H9 (cell line): ENCODE results near the gene TDRKH. TPM values are rescaled to one million over a fixed set of nuclear protein-coding genes. Genes with fewer than 3 reads are reported as not detected.
A peak's percentile ranks its signal among the peaks of the same experiment; 100 is the strongest.

ENCODE experiments used
- DNase-seq: peaks from one replicate; pipeline ENCODE4 v3.0.0-alpha.2; 2017
- H2AFZ ChIP-seq: one replicate; pipeline ENCODE4 v1.6.1; 2013; ENCODE audit warnings: mild to moderate bottlenecking, low read length, control low read depth, moderate library complexity
- H2AK5ac ChIP-seq: 2 replicates; pipeline ENCODE4 v1.6.1; 2013; ENCODE audit warnings: low read length, control low read depth, mixed read lengths; ENCODE audit not compliant: insufficient read length
- H2BK120ac ChIP-seq: one replicate; pipeline ENCODE4 v1.6.1; 2013; ENCODE audit warnings: low read depth, mild to moderate bottlenecking, low read length, control low read depth, inconsistent platforms; ENCODE audit not compliant: poor library complexity, severe bottlenecking
- H2BK12ac ChIP-seq: 2 replicates; pipeline ENCODE4 v1.6.1; 2013; ENCODE audit warnings: low read length, control low read depth, mixed read lengths, low read depth; ENCODE audit not compliant: insufficient read length
- H2BK15ac ChIP-seq: 2 replicates; pipeline ENCODE4 v1.6.1; 2013; ENCODE audit warnings: low read depth, low read length, control low read depth
- H2BK20ac ChIP-seq: one replicate; pipeline ENCODE4 v1.6.1; 2013; ENCODE audit warnings: low read depth, mild to moderate bottlenecking, low read length, control low read depth, inconsistent platforms; ENCODE audit not compliant: poor library complexity, severe bottlenecking
- H2BK5ac ChIP-seq: 2 replicates; pipeline ENCODE4 v1.6.1; 2013; ENCODE audit warnings: low read length, control low read depth, mixed read lengths; ENCODE audit not compliant: insufficient read length
- H3K14ac ChIP-seq: 2 replicates; pipeline ENCODE4 v1.6.1; 2013; ENCODE audit warnings: low read length, control low read depth; ENCODE audit not compliant: insufficient read depth
- H3K18ac ChIP-seq: 2 replicates; pipeline ENCODE4 v1.6.1; 2013; ENCODE audit warnings: low read depth, mild to moderate bottlenecking, mixed read lengths, low read length, control low read depth; ENCODE audit not compliant: insufficient read length
- H3K23ac ChIP-seq: 2 replicates; pipeline ENCODE4 v1.6.1; 2013; ENCODE audit warnings: low read length, control low read depth, mixed read lengths, low read depth; ENCODE audit not compliant: insufficient read length
- H3K23me2 ChIP-seq: 2 replicates; pipeline ENCODE4 v1.6.1; 2013; ENCODE audit warnings: low read depth, mild to moderate bottlenecking, mixed read lengths, low read length, control low read depth; ENCODE audit not compliant: insufficient read length, poor library complexity, severe bottlenecking
- H3K27ac ChIP-seq: 2 replicates; pipeline ENCODE4 v1.5.1; 2013; ENCODE audit warnings: low read length, control low read depth, mixed read lengths, low read depth; ENCODE audit not compliant: insufficient read length
- H3K27me3 ChIP-seq: 2 replicates; pipeline ENCODE4 v1.6.1; 2013; ENCODE audit warnings: low read length, control low read depth, inconsistent platforms; ENCODE audit not compliant: insufficient read depth
- H3K4ac ChIP-seq: 2 replicates; pipeline ENCODE4 v1.6.1; 2013; ENCODE audit warnings: low read depth, mild to moderate bottlenecking, control low read depth, inconsistent platforms, low read length, moderate library complexity
- H3K4me1 ChIP-seq: 2 replicates; pipeline ENCODE4 v1.6.1; 2013; ENCODE audit warnings: low read length, control low read depth, inconsistent platforms; ENCODE audit not compliant: insufficient read depth
- H3K4me2 ChIP-seq: 2 replicates; pipeline ENCODE4 v1.6.1; 2013; ENCODE audit warnings: low read length, control low read depth, mixed read lengths; ENCODE audit not compliant: insufficient read length, insufficient read depth
- H3K56ac ChIP-seq: 2 replicates; pipeline ENCODE4 v1.6.1; 2013; ENCODE audit warnings: low read depth, mild to moderate bottlenecking, mixed read lengths, low read length, control low read depth; ENCODE audit not compliant: insufficient read length
- H3K79me1 ChIP-seq: 2 replicates; pipeline ENCODE4 v1.6.1; 2013; ENCODE audit warnings: low read depth, mild to moderate bottlenecking, moderate library complexity, low read length, control low read depth, inconsistent platforms; ENCODE audit not compliant: insufficient read depth, poor library complexity, severe bottlenecking
- H3K79me2 ChIP-seq: 2 replicates; pipeline ENCODE4 v1.6.1; 2013; ENCODE audit warnings: low read length, control low read depth, inconsistent platforms; ENCODE audit not compliant: insufficient read depth
- H3K9ac ChIP-seq: 2 replicates; pipeline ENCODE4 v1.6.1; 2013; ENCODE audit warnings: low read length, control low read depth, mixed read lengths; ENCODE audit not compliant: insufficient read length; ENCODE audit errors: extremely low read depth
- H3K9me3 ChIP-seq: one replicate; pipeline ENCODE4 v1.6.1; 2013; ENCODE audit warnings: low read depth, low read length, inconsistent platforms; ENCODE audit not compliant: control insufficient read depth
- H3T11ph ChIP-seq: one replicate; pipeline ENCODE4 v1.6.1; 2013; ENCODE audit warnings: mild to moderate bottlenecking, low read length, control low read depth, inconsistent platforms
- H4K20me1 ChIP-seq: one replicate; pipeline ENCODE4 v1.6.1; 2013; ENCODE audit not compliant: control insufficient read depth, insufficient read length, insufficient read depth
- H4K5ac ChIP-seq: 2 replicates; pipeline ENCODE4 v1.6.1; 2013; ENCODE audit warnings: low read depth, mild to moderate bottlenecking, mixed read lengths, low read length, control low read depth; ENCODE audit not compliant: insufficient read length
- H4K8ac ChIP-seq: replicated peaks from 2 replicates; pipeline ENCODE4 v1.6.1; 2013; ENCODE audit warnings: low read length, control low read depth, mixed read lengths, low read depth; ENCODE audit not compliant: insufficient read length
- H4K91ac ChIP-seq: 2 replicates; pipeline ENCODE4 v1.6.1; 2013; ENCODE audit warnings: low read depth, mild to moderate bottlenecking, moderate library complexity, mixed read lengths, low read length, control low read depth; ENCODE audit not compliant: insufficient read length
- H3K27ac Mint-ChIP-seq, 3 experiments: 2 replicates in 2 of 3; 3 replicates in 1 of 3; pipeline ENCODE4 v1.8.0; 2020 to 2021; ENCODE audit warnings: mixed read lengths in 3 of 3, mild to moderate bottlenecking in 1 of 3, moderate library complexity in 1 of 3
- H3K27me3 Mint-ChIP-seq: 2 replicates; pipeline ENCODE4 v1.8.0; 2021; ENCODE audit warnings: low read depth, mild to moderate bottlenecking, moderate library complexity, mixed read lengths
- H3K36me3 Mint-ChIP-seq, 3 experiments: 2 replicates in 2 of 3; 3 replicates in 1 of 3; pipeline ENCODE4 v1.8.0; 2020 to 2021; ENCODE audit warnings: low read depth in 3 of 3, mixed read lengths in 3 of 3; ENCODE audit not compliant: insufficient read depth in 1 of 3
- H3K4me1 Mint-ChIP-seq, 2 experiments: 2 replicates each; pipeline ENCODE4 v1.8.0; 2020; ENCODE audit warnings: mixed read lengths in 2 of 2
- H3K4me3 Mint-ChIP-seq, 2 experiments: 2 replicates in 1 of 2; 3 replicates in 1 of 2; pipeline ENCODE4 v1.8.0; 2020 to 2021; ENCODE audit warnings: mild to moderate bottlenecking in 2 of 2, mixed read lengths in 2 of 2, moderate library complexity in 1 of 2
- H3K9me3 Mint-ChIP-seq, 2 experiments: 2 replicates in 1 of 2; 3 replicates in 1 of 2; pipeline ENCODE4 v1.8.0; 2020; ENCODE audit warnings: mild to moderate bottlenecking in 2 of 2, mixed read lengths in 2 of 2, moderate library complexity in 1 of 2
- WGBS: extraction: QIAGEN DNeasy Blood & Tissue Kit; methylation state at CpG from one replicate; pipeline ENCODE4 v1.1.7; 2013; ENCODE audit warnings: missing lambda C conversion rate, low lambda C conversion rate, mixed read lengths; ENCODE audit not compliant: insufficient read length; ENCODE audit errors: extremely low coverage; 5-methylcytosine and 5-hydroxymethylcytosine counted together
- total RNA-seq: library from RNA; stranded (reverse); gene quantifications from 2 replicates; pipeline ENCODE4 v1.2.1, GENCODE V29; 2021
- TF ChIP-seq, protein P1 (sequence below): fragments of 200-600 bp; sonication (generic); conservative IDR thresholded peaks from 3 replicates; pipeline ENCODE4 v1.8.0; 2021; ENCODE audit warnings: antibody characterized with exemption, mild to moderate bottlenecking

TDRKH gene
- total RNA-seq, 1 experiment from 2014 or later: 24.0 TPM

DNA sequence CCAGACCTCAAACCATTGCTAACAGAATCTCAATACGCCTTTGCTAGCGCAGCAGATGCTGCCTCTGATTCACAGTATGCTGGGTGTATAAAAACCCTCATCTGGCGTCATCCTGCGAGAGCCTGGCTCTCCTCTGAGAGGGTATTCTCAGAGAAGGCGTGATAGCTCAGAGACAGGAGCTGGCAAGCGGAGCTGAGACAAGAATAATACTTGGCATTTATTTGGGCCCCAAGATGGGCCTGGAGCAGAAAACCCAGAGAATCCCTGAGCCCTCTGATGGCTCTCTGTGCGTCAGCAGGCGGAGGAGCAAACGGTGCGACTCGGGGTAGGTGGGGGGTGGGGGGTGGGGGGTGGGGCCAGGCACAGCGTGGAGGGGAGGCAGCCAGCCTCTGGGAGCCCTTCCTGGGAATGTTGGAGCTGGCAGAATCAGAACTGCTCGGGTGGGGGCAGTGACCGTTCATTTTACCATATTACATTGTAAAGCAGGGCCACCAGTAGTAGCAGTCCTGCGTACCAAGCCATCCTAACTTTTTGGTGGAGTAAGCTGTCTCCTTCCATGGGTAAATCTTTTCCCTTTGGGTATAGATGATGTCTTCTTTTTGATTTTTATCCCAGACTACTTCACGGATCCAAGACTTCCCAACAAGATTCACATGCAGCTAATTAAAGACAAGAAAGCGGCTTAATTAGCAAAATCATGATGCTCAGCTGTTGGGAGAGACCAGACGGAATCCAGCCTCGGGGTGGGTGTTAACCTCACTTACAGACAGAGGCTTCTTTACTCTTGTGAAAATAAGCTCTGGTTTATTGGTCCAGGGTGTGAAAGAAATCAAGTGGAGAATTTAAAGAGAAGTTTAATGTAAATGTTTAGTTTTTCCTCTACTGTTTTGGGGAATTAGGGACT, 61.9 kb downstream of the TDRKH start:
- H3K4me1 Mint-ChIP-seq: peaks cover 36 to 42% of the 10 kb centered on the region in 2 experiments
- TF ChIP-seq, protein P1, sequence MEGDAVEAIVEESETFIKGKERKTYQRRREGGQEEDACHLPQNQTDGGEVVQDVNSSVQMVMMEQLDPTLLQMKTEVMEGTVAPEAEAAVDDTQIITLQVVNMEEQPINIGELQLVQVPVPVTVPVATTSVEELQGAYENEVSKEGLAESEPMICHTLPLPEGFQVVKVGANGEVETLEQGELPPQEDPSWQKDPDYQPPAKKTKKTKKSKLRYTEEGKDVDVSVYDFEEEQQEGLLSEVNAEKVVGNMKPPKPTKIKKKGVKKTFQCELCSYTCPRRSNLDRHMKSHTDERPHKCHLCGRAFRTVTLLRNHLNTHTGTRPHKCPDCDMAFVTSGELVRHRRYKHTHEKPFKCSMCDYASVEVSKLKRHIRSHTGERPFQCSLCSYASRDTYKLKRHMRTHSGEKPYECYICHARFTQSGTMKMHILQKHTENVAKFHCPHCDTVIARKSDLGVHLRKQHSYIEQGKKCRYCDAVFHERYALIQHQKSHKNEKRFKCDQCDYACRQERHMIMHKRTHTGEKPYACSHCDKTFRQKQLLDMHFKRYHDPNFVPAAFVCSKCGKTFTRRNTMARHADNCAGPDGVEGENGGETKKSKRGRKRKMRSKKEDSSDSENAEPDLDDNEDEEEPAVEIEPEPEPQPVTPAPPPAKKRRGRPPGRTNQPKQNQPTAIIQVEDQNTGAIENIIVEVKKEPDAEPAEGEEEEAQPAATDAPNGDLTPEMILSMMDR: no peak
- H4K5ac ChIP-seq: no peak overlapping the region
- no peaks in the 10 kb centered on the region for H3K9me3 ChIP-seq
- no peak overlapping the region for H3K9ac ChIP-seq
- no peak overlapping the region for H4K91ac ChIP-seq
- no peak overlapping the region for H3K23ac ChIP-seq
- peaks cover 3% of the 10 kb centered on the region for H3K23me2 ChIP-seq
- H3K27me3 Mint-ChIP-seq: peaks cover 33% of the 10 kb centered on the region
- H2BK12ac ChIP-seq: no peak overlapping the region
- no peak overlapping the region for H3K4ac ChIP-seq
- no peak overlapping the region for H3K18ac ChIP-seq
- H3K27me3 ChIP-seq: no peaks in the 10 kb centered on the region; the same call in 1 of the 2 replicates
- H3K27ac ChIP-seq: no peak overlapping the region
- no peaks in the 10 kb centered on the region for H4K20me1 ChIP-seq
- H2AK5ac ChIP-seq: no peak overlapping the region
- H3K36me3 Mint-ChIP-seq: no peaks in the 10 kb centered on the region
- H3K9me3 Mint-ChIP-seq: no peaks in the 10 kb centered on the region
- no peak overlapping the region for H3K14ac ChIP-seq
- no peak overlapping the region for H2BK15ac ChIP-seq
- no CpG with 5 or more reads among the region's 19 CpGs for WGBS
- no peak overlapping the region for H3T11ph ChIP-seq
- no peak overlapping the region for H2BK20ac ChIP-seq
- H2BK120ac ChIP-seq: no peak overlapping the region
- H3K79me1 ChIP-seq: no peaks in the 10 kb centered on the region
- H4K8ac ChIP-seq: no peak overlapping the region
- H3K4me3 Mint-ChIP-seq: peak overlapping the region in 1 of 2 experiments; percentile 6; a peak in 3 of 5 replicates
- no peaks in the 10 kb centered on the region for H3K79me2 ChIP-seq
- peaks cover 5% of the 10 kb centered on the region; the same call in 1 of the 2 replicates for H3K4me1 ChIP-seq
- peak overlapping the region; percentile 35 for H3K4me2 ChIP-seq
- peak; percentile 58 for DNase-seq
- no peak overlapping the region; a peak in 1 of 7 replicates for H3K27ac Mint-ChIP-seq
- no peak overlapping the region for H2AFZ ChIP-seq
- no peak overlapping the region for H3K56ac ChIP-seq
- H2BK5ac ChIP-seq: no peak overlapping the region
